Panc1 (cell line): ENCODE results near the gene MOK.

Experiments used
- TCF7L2 ChIP-seq: IDR thresholded peaks from 2 replicates; pipeline ENCODE4 v1.6.1; 2011; ENCODE audit warnings: mild to moderate bottlenecking, low read depth, low read length, inconsistent platforms
- TF ChIP-seq, protein P1 (sequence below): fragments of 450-650 bp; IDR thresholded peaks from 2 replicates; pipeline ENCODE4 v1.5.1; 2017; ENCODE audit warnings: mild to moderate bottlenecking

DNA sequence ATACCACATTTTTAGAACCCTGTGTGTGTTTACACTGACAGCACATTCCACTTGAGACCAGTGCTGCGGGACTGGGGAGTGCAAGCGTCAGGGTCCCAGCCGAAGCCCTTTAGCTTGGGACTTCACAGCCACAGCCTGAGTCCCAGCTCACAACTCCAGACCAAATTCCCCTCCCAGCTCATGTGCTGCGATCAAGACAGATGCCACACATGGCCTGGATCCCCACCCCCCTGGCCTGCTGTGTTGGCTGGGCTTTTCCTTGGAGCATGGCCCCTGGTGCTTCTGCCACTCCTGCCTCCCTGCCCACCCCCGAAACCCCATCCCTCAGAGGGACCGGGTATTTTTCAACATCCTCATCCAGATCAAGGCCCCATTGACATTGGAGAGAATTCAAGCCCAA is 101.6 kb downstream of the MOK start:
- TF ChIP-seq, protein P1, sequence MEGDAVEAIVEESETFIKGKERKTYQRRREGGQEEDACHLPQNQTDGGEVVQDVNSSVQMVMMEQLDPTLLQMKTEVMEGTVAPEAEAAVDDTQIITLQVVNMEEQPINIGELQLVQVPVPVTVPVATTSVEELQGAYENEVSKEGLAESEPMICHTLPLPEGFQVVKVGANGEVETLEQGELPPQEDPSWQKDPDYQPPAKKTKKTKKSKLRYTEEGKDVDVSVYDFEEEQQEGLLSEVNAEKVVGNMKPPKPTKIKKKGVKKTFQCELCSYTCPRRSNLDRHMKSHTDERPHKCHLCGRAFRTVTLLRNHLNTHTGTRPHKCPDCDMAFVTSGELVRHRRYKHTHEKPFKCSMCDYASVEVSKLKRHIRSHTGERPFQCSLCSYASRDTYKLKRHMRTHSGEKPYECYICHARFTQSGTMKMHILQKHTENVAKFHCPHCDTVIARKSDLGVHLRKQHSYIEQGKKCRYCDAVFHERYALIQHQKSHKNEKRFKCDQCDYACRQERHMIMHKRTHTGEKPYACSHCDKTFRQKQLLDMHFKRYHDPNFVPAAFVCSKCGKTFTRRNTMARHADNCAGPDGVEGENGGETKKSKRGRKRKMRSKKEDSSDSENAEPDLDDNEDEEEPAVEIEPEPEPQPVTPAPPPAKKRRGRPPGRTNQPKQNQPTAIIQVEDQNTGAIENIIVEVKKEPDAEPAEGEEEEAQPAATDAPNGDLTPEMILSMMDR, result no peak
- TF ChIP-seq TCF7L2, result no peak
